Measurements from ENCODE around the gene CD68. TPM values are rescaled to one million over a fixed set of nuclear protein-coding genes. Genes with fewer than 3 reads are reported as not detected.
"Not testable (repeated sequence)": the region's sequence is repeated elsewhere in the genome, so short reads cannot be mapped to it uniquely, and the experiment has no call there.

The CD68 gene
- total and polyA plus RNA-seq, 4 donors, result 55.3 to 112 (median 111) TPM

DNA sequence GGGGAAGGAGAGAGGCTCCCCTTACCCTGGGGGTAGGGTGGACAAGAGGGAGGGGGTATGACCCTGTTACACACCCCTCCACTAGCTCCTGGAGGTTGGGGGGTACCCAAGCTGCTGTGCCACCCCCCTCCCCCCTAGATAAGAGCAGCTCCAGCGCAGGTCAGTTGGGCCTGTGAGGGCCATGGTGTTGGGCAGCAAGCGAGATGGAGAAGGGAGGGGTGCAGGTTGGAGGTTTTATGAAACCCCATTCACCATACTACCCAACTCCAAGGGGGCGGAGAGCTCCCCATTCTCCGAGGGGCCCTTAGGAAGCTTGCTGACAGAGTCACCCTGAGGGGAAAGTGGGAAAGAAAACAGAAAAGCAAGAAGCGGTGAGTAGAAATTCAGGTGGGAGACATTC lies 12.2 kb downstream of the CD68 start:
- no peak for DNase-seq
- Histone ChIP-seq H3K27me3 (ENCODE audit: control insufficient read depth in 1 of 2, insufficient read depth in 2 of 2, low read length in 1 of 2) (no peaks in the 10 kb centered on the region), H3K36me3 (ENCODE audit: control insufficient read depth in 1 of 2, insufficient read depth in 2 of 2, low read length in 1 of 2) (peaks cover 11 to 22% of the 10 kb centered on the region in 2 donors), H3K4me3 (ENCODE audit: low read length in 2 of 2) (no peak overlapping the region), H3K9me3 (ENCODE audit: control insufficient read depth, low read length) (no peaks in the 10 kb centered on the region), H3K27ac (ENCODE audit: low read depth in 1 of 2, low read length in 2 of 2) (no peak overlapping the region), H3K4me1 (ENCODE audit: control insufficient read depth in 1 of 2, insufficient read depth in 2 of 2, low read length in 2 of 2) (no peaks in the 10 kb centered on the region)
- 83 to 86% methylated on average over 5 of the region's 5 CpGs for WGBS, 2 donors
- no peak for ATAC-seq (ENCODE audit: low FRiP score)
- intact Hi-C loops (cut with DNase I), result loop anchor here in 1 of 2 donors (2.0 kb wide), 1 partner anchor 79 kb away; no protein-coding TSS in a partner anchor

DNA sequence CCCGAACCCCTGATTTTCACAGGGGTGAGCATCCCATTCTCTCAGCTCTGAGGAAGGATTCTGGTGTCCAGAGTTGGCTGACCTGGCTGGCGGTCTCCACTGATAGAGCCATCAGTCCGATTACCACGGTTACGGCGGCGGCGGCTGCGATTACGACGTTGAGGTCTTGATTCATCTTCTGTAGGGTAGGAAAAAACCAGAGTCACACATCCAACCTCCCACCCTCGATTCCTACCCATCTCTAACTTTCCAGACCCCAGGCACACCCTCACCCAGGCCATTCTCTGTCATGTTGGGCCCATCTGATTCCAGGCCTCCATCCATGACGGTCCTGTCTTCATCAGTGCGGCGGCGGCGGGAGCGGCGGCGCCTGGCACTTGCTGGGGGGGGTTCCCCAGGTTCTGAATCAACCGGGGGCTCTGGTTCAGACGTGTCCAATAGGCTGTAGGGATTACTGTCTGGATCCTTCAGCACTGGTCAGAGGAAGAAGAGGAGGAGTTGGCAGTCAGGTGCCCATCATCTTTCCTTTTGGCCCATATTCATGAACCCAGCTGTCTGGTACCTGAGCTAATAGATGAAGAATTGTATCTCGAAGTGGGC lies 13.1 kb downstream of the CD68 start:
- WGBS, 2 donors, result 89 to 92% methylated on average over 23 of the region's 23 CpGs
- peaks cover 11 to 22% of the 10 kb centered on the region in 2 donors for H3K36me3 ChIP-seq (ENCODE audit: control insufficient read depth in 1 of 2, insufficient read depth in 2 of 2, low read length in 1 of 2)
- no peaks in the 10 kb centered on the region for H3K4me1 ChIP-seq (ENCODE audit: control insufficient read depth in 1 of 2, insufficient read depth in 2 of 2, low read length in 2 of 2)
- intact Hi-C loops (cut with DNase I), result no loop called here
- H3K27me3 ChIP-seq (ENCODE audit: control insufficient read depth in 1 of 2, insufficient read depth in 2 of 2, low read length in 1 of 2), result no peaks in the 10 kb centered on the region
- ATAC-seq (ENCODE audit: low FRiP score), result no peak
- no peak overlapping the region for H3K27ac ChIP-seq (ENCODE audit: low read depth in 1 of 2, low read length in 2 of 2)
- no peak overlapping the region for H3K4me3 ChIP-seq (ENCODE audit: low read length in 2 of 2)
- no peak for DNase-seq
- no peaks in the 10 kb centered on the region for H3K9me3 ChIP-seq (ENCODE audit: control insufficient read depth, low read length)

DNA sequence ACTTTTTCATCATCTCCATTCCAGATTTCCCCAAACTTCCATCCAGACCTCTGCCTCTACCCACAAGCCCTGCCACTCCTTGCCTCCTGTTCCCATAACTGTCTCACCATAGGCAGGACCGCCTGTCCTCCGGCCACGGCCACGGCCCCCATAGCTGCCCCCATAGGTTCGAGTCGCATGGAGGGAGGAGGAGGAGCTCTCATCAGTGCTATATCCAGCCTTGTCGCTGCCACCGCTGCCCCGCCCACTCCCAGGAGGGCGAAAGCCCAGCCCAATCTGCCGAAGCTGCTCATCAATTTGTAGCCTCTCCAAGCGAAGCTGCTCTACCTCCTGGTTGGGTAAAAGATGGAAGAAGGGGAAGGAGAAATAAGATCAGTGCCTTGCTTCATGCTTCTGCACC lies 13.9 kb downstream of the CD68 start:
- H3K27me3 ChIP-seq (ENCODE audit: control insufficient read depth in 1 of 2, insufficient read depth in 2 of 2, low read length in 1 of 2), result no peaks in the 10 kb centered on the region
- no peak overlapping the region for H3K27ac ChIP-seq (ENCODE audit: low read depth in 1 of 2, low read length in 2 of 2)
- H3K9me3 ChIP-seq (ENCODE audit: control insufficient read depth, low read length), result no peaks in the 10 kb centered on the region
- peaks cover 11 to 22% of the 10 kb centered on the region in 2 donors for H3K36me3 ChIP-seq (ENCODE audit: control insufficient read depth in 1 of 2, insufficient read depth in 2 of 2, low read length in 1 of 2)
- intact Hi-C loops (cut with DNase I), result no loop called here
- no peak overlapping the region for H3K4me3 ChIP-seq (ENCODE audit: low read length in 2 of 2)
- 81% methylated on average over 12 of the region's 12 CpGs for WGBS, 2 donors
- ATAC-seq (ENCODE audit: low FRiP score), result no peak
- DNase-seq, result no peak
- no peaks in the 10 kb centered on the region for H3K4me1 ChIP-seq (ENCODE audit: control insufficient read depth in 1 of 2, insufficient read depth in 2 of 2, low read length in 2 of 2)

DNA sequence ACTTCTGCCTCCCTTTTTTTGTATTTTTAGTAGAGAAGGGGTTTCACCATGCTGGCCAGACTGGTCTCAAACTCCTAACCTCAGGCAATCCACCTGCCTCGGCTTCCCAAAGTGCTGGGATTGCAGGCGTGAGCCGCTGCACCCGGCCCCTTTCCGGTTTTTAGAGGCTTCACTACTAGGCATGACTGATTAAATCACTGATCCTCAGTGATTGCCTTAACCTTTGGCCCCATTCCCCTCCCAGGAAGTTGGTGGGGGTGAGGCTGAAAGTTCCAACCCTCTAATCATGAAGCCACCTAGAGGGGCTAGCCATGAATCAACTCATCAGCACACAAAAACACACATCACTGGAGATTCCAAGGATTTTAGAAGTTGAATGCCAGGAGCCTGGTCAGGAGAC lies 18.1 kb downstream of the CD68 start:
- H3K27ac ChIP-seq (ENCODE audit: low read depth in 1 of 2, low read length in 2 of 2); H3K27me3 ChIP-seq (ENCODE audit: control insufficient read depth in 1 of 2, insufficient read depth in 2 of 2, low read length in 1 of 2); DNase-seq; H3K4me3 ChIP-seq (ENCODE audit: low read length in 2 of 2); intact Hi-C loops (cut with DNase I); H3K4me1 ChIP-seq (ENCODE audit: control insufficient read depth in 1 of 2, insufficient read depth in 2 of 2, low read length in 2 of 2); H3K9me3 ChIP-seq (ENCODE audit: control insufficient read depth, low read length); ATAC-seq (ENCODE audit: low FRiP score): not testable (repeated sequence)
- WGBS, 2 donors, result 76 to 79% methylated on average over 5 of the region's 5 CpGs
- peaks cover 11 to 22% of the 10 kb centered on the region in 2 donors for H3K36me3 ChIP-seq (ENCODE audit: control insufficient read depth in 1 of 2, insufficient read depth in 2 of 2, low read length in 1 of 2)

DNA sequence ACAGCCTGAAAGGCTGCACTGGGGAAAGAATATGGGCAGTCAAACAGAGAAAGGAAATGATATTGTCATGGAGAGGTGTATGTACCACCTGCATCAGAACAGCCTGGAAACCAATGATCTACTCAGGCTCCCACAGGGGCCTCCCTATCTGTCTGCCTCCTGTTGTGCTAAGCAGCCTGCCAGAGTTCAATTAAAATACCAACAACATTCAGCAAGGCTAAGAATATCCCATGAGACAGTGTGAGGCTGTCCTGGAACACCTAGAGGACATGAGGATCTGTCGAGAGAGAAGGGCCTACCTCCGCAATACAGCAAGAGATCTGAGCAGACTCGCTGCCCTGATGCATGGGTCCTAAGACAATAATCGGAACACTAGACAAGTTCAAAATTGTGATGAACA lies 26.8 kb downstream of the CD68 start:
- peaks cover 7 to 10% of the 10 kb centered on the region in 2 donors for H3K36me3 ChIP-seq (ENCODE audit: control insufficient read depth in 1 of 2, insufficient read depth in 2 of 2, low read length in 1 of 2)
- no peak overlapping the region for H3K27ac ChIP-seq (ENCODE audit: low read depth in 1 of 2, low read length in 2 of 2)
- H3K4me1 ChIP-seq (ENCODE audit: control insufficient read depth in 1 of 2, insufficient read depth in 2 of 2, low read length in 2 of 2), result no peaks in the 10 kb centered on the region
- ATAC-seq (ENCODE audit: low FRiP score), result no peak
- WGBS, 2 donors, result 87% methylated on average over 4 of the region's 4 CpGs
- no peaks in the 10 kb centered on the region for H3K27me3 ChIP-seq (ENCODE audit: control insufficient read depth in 1 of 2, insufficient read depth in 2 of 2, low read length in 1 of 2)
- no peaks in the 10 kb centered on the region for H3K9me3 ChIP-seq (ENCODE audit: control insufficient read depth, low read length)
- intact Hi-C loops (cut with DNase I), result no loop called here
- no peak overlapping the region for H3K4me3 ChIP-seq (ENCODE audit: low read length in 2 of 2)
- DNase-seq, result peak in 1 of 2 donors; percentile 2

DNA sequence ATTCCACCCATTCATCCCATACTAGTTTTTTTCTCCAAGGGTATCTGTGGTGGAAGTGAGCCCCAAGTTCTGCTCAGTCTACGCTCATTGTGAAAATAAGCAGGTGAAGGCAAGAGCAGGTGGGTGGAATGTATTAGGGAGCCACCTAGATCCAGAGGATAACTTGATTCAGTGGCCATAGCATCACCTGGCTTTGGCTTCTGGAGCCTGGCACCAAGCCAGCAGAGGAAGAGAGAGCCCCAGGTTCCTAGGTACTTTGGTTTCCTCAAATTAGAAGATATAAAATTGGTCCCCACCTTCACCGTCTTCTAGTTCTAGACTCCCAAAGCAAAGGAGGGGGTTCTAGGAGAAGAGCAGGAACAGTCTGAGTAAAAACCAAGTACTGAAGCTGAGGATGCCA lies 31.2 kb downstream of the CD68 start:
- no peak for ATAC-seq (ENCODE audit: low FRiP score)
- H3K27ac ChIP-seq (ENCODE audit: low read depth in 1 of 2, low read length in 2 of 2), result no peak overlapping the region
- DNase-seq, result no peak
- H3K4me1 ChIP-seq (ENCODE audit: control insufficient read depth in 1 of 2, insufficient read depth in 2 of 2, low read length in 2 of 2), result peaks cover 2 to 9% of the 10 kb centered on the region in 2 donors
- intact Hi-C loops (cut with DNase I), result no loop called here
- 95 to 98% methylated on average over 2 of the region's 2 CpGs for WGBS, 2 donors
- H3K36me3 ChIP-seq (ENCODE audit: control insufficient read depth in 1 of 2, insufficient read depth in 2 of 2, low read length in 1 of 2), result peaks cover 0 to 3% of the 10 kb centered on the region in 2 donors
- no peaks in the 10 kb centered on the region for H3K9me3 ChIP-seq (ENCODE audit: control insufficient read depth, low read length)
- H3K4me3 ChIP-seq (ENCODE audit: low read length in 2 of 2), result no peak overlapping the region
- H3K27me3 ChIP-seq (ENCODE audit: control insufficient read depth in 1 of 2, insufficient read depth in 2 of 2, low read length in 1 of 2), result no peaks in the 10 kb centered on the region

DNA sequence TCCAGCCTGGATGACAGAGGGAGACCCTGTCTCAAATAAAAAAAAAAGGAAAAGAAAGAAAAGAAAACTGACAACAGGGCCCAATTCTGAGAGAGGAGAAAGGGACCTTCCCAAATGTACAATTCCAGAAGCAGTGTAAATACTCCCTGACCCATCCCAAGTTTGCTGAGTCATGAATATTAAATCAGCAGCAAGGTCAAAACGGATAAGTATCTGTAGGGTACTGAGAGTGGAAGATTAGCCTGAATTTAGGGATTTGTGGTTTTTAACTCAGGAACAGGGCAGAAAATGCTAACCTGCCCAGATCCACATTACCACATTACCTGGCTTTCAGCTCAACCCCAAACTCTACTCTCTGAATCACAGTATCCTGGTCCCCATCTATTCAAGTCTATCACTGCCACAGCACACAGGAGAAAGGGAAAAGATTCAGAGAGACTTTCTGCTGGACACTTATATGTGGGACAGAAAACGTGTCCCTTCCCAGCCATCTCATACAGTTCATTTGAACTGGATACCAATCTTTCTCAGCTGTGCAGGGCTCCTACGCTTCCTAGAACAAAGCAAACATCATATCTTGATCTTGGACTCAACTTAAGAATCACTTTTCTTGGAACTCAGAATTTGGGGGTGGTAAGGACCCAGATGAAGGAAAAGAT lies 32.3 kb downstream of the CD68 start:
- peaks cover 2 to 9% of the 10 kb centered on the region in 2 donors for H3K4me1 ChIP-seq (ENCODE audit: control insufficient read depth in 1 of 2, insufficient read depth in 2 of 2, low read length in 2 of 2)
- WGBS, 2 donors, result 13 to 19% methylated on average over 3 of the region's 3 CpGs
- no peaks in the 10 kb centered on the region for H3K36me3 ChIP-seq (ENCODE audit: control insufficient read depth in 1 of 2, insufficient read depth in 2 of 2, low read length in 1 of 2)
- intact Hi-C loops (cut with DNase I), result no loop called here
- ATAC-seq (ENCODE audit: low FRiP score), result no peak
- DNase-seq, result no peak
- H3K27me3 ChIP-seq (ENCODE audit: control insufficient read depth in 1 of 2, insufficient read depth in 2 of 2, low read length in 1 of 2), result no peaks in the 10 kb centered on the region
- no peak overlapping the region for H3K4me3 ChIP-seq (ENCODE audit: low read length in 2 of 2)
- no peaks in the 10 kb centered on the region for H3K9me3 ChIP-seq (ENCODE audit: control insufficient read depth, low read length)
- no peak overlapping the region for H3K27ac ChIP-seq (ENCODE audit: low read depth in 1 of 2, low read length in 2 of 2)

DNA sequence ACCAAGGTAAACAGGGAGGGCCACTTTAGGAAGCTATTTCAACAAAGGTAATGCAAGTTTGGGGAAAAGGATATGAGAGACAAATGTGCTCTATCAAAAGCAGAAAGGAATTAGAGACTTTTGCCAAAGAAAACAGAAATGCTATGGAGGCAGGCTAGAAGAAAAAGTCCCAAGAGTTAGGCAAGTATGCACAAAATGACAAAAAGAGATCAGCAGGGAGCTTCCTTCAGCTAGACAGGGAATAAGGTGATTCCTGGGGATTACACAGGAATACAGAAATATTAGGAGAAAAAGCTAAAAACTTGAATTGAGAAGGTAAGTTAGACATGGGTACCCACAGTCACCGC lies 32.8 kb downstream of the CD68 start:
- H3K4me3 ChIP-seq (ENCODE audit: low read length in 2 of 2), result no peak overlapping the region
- intact Hi-C loops (cut with DNase I), result no loop called here
- ATAC-seq (ENCODE audit: low FRiP score) (no peak), DNase-seq (no peak)
- WGBS, 2 donors, result 80 to 87% methylated on average over 1 of the region's 1 CpG
- no peak overlapping the region for H3K27ac ChIP-seq (ENCODE audit: low read depth in 1 of 2, low read length in 2 of 2)
- H3K36me3 ChIP-seq (ENCODE audit: control insufficient read depth in 1 of 2, insufficient read depth in 2 of 2, low read length in 1 of 2), result no peaks in the 10 kb centered on the region
- H3K9me3 ChIP-seq (ENCODE audit: control insufficient read depth, low read length), result no peaks in the 10 kb centered on the region
- peaks cover 2 to 9% of the 10 kb centered on the region in 2 donors for H3K4me1 ChIP-seq (ENCODE audit: control insufficient read depth in 1 of 2, insufficient read depth in 2 of 2, low read length in 2 of 2)
- H3K27me3 ChIP-seq (ENCODE audit: control insufficient read depth in 1 of 2, insufficient read depth in 2 of 2, low read length in 1 of 2), result no peaks in the 10 kb centered on the region

DNA sequence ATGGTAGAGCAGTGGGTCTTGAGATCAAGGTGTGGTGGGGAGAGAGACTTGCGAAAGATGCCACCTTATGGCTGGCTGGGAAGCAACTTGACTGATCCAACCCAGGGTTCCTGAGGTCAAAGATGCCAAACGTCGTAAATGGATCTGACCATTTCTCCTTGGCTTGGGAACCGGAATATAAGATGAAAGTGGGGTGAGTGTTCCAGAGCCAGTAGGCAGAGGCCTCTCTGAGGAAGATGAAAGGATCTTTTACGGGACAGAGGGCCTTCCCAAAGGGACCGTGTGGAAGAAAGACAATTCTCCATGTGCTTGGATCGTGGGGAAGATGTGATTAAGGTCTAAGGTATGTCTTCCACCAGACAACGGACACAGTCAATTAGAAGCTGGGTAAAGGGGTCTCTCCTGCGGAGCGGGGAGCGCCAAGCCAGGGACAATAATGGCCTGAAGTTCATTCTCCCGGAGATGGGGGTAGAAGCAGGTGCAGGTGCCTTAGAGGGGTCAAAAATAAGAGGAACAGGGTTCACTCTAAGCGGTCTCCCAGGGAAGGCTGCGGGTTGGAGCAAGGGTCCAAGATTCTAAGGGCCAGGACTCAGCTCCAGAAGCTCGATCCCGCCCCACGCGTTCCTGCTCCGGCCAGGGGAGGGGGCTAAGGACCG lies 34.5 kb downstream of the CD68 start:
- Histone ChIP-seq H3K36me3 (ENCODE audit: control insufficient read depth in 1 of 2, insufficient read depth in 2 of 2, low read length in 1 of 2) (no peaks in the 10 kb centered on the region), H3K9me3 (ENCODE audit: control insufficient read depth, low read length) (no peaks in the 10 kb centered on the region), H3K27me3 (ENCODE audit: control insufficient read depth in 1 of 2, insufficient read depth in 2 of 2, low read length in 1 of 2) (no peaks in the 10 kb centered on the region), H3K4me1 (ENCODE audit: control insufficient read depth in 1 of 2, insufficient read depth in 2 of 2, low read length in 2 of 2) (peaks cover 2 to 9% of the 10 kb centered on the region in 2 donors), H3K4me3 (ENCODE audit: low read length in 2 of 2) (peak overlapping the region; percentile 80 to 97), H3K27ac (ENCODE audit: low read depth in 1 of 2, low read length in 2 of 2) (peak overlapping the region in 1 of 2 donors; percentile 72)
- DNase-seq (no peak), ATAC-seq (ENCODE audit: low FRiP score) (no peak)
- intact Hi-C loops (cut with DNase I), result no loop called here
- 6% methylated on average over 19 to 20 of the region's 20 CpGs for WGBS, 2 donors
